HG02623 (cell line): ENCODE data around the gene CCDC32.

ENCODE experiments used
- ATAC-seq: cut with Tn5 transposase; IDR thresholded peaks from one replicate; pipeline ENCODE4 v1.9.1; 2021; ENCODE audit warnings: moderate library complexity; ENCODE audit not compliant: unreplicated experiment

The CCDC32 gene

DNA sequence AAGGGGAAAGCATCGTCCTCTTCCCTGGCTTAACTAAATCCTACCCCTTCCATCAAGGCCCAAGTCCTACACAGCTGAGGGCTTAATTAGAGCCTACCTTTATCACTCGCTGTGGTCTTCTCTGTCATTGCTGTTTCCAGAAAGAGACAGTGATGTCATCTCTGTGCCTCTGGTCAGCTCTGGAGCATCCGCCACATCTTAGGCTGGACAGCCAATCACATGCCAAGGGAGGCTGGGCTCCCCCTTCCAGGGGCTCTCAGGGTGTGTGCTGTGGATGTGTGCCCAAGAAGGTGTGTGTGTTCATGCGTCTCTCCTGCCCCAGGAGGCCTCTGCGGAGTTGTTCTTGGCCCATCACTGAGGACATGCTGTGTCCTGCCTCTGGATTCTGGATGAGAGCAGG, 51.2 kb downstream of the CCDC32 start:
- ATAC-seq: no peak

DNA sequence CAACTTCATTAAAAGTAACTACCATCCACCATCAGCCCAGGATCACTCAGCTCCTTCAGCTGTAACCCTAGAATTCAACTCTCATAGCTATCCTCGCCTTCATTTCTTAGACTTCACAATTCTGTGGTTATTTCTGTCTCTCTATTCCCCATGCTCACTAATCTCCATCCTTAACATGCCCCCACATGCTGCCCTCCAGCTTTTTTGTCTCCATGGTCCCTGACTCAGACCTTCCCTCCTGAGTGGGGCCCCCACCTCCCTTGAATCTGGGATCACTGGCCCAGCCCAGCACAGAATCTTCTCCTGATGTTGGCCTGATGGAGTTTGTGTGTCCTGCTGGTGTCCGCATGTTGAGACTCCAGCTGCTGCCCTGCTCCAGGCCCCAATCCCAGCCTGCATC, 52.4 kb downstream of the CCDC32 start:
- no peak for ATAC-seq

DNA sequence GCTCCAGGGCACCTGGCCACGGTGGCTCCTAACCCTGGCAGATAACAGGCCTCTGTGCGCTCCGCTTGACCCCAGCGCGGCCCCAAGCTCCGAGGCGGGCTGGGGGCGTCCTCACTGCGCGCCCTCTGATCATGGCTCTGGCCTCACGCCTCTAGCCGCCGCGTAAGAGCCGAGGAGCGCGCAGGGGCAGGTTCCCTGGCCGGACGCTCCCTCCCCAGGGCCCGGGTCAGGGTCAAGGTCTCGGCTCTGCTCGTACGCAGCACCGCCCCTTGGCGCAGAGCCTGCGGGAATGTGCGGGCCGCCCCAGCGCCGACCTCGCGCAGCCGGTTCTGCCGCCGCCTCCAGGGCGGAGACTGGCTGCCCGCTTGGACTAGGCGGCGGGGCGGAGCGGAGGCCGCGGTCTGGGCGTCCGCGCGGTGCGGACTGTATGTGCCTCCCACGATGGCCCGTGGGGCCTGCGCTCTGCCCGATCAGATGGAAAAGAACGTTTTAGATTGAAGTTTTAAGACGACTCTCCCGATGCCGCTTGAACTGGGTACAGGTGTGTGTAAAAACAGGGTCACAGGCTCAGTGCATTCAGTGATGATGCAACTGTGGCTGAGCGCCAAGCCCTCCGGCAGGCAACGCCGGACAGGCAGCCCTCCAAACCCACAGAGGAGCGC, 53.2 kb downstream of the CCDC32 start:
- no peak for ATAC-seq

DNA sequence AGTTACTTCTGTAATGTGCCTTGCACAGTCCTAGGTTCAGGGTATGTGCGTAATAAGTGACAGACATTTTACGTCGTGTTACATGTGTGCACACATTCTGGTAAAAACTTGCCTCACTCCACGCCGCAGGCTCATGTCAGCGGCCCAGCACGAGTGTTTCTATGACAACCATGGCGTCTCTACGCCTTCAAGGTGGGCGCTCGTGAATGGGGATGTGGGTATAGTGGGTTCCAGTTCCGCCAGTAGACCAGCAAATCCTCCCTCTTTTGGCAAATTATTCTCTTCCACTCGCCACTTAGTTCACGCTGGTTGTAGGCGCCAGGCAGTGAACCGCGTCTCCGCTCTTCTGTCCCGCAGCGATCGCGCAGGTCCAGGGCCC, 53.8 kb downstream of the CCDC32 start:
- no peak for ATAC-seq

DNA sequence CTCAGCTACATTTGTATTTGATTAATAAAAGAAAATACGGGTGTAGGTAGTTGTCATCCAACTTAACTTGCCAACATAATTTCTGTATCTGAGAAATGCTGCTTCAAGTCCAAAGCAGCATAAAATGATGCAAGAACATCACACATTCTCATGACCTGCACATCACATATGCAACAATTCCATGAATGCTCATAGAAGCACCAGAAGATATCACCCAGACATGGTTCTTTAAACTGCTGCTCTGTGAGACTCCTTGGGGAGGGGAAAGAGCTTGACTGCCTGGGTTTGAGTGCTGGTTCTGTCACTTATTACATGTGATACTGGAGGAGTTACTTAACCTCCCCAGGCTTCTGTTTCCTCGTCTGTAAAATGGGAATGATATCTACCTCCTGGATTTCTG, 54.6 kb downstream of the CCDC32 start:
- no peak for ATAC-seq

DNA sequence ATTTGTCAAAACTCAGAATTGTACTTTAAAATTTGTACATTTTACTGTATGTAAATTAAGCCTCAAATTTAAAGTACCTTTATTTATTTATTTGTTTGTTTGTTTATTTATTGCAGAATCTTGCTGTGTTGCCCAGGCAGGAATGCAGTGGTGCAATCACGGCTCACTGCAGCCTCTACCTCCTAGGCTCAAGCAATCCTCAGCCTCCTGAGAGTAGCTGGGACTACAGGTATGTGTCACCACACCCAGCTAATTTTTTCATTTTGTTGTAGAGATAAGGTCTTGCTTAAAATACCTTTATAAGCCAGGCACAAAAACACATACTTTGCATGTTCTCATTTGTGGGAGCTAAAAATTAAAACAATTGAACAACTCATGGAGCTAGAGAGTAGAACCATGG, 56.6 kb downstream of the CCDC32 start:
- ATAC-seq: no peak

DNA sequence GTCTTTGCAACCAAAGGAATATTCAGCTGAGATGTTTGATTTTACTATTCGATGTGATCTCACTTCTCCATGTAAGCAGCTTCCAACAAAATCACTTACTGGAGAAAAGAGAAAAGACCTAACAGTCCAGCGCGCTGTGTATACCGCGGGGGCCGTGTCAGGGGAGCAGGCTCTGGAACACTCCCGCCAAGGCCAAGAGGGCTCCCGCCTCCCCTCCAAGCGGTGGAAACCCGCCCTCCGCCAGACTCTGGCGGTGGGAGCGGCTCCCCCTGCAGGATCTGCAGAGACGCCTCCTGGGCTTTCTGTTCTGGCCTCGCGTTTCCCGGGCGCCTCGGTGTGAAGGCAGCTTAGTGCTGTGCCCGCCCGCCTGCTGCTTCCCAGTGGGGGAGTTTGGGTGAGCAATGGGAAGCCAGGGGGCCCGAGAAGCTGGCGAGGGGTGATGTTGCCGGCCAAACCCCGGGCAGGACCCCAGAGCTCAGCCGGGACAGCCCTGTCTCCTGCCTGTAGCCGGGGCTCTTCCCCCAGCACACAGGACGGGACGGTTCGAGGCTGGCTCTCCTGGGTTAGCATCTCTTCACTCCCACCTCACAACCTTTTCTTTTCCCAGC, 57.8 kb downstream of the CCDC32 start:
- ATAC-seq: no peak
